Gastrocnemius medialis (tissue), 4 donors: Measurements from ENCODE around the gene MAML3.

Experiments used
- CTCF ChIP-seq, 5 experiments: fragments of 450-650 bp in 3 of 5; fragments of 200-600 bp in 2 of 5; sonication (generic) in 2 of 5; IDR thresholded peaks in 4 of 5; conservative IDR thresholded peaks in 1 of 5; 1 replicate in 4 of 5; 2 replicates in 1 of 5; pipeline ENCODE4 v1.5.1; 2016 to 2019; ENCODE audit warnings: antibody characterized with exemption in 5 of 5, mild to moderate bottlenecking in 3 of 5, moderate library complexity in 3 of 5
- POLR2A ChIP-seq, 2 donors: fragments of 450-650 bp; IDR thresholded peaks; one replicate each; pipeline ENCODE4 v1.6.1; 2017; ENCODE audit warnings: antibody characterized with exemption in 2 of 2, mild to moderate bottlenecking in 2 of 2, moderate library complexity in 2 of 2

- TF ChIP-seq CTCF (IDR thresholded peaks at IDR 0.05 in 4 of 5, conservative IDR thresholded peaks at IDR 0.05 in 1 of 5): no peak
- TF ChIP-seq POLR2A (IDR thresholded peaks at IDR 0.05): peak; percentile 49 to 68
Observed at GRCh38 chr4:140150886-140151698, 2.9 kb downstream of the MAML3 start.
